Keratinocyte (primary cell): ENCODE results near the gene SNX12.

Source experiments
- CTCF ChIP-seq, 3 experiments: IDR thresholded peaks in 1 of 3; conservative IDR thresholded peaks in 1 of 3; optimal IDR thresholded peaks in 1 of 3; 2 replicates in 2 of 3; 3 replicates in 1 of 3; pipeline versions ENCODE3 to v1.5.1; 2011; ENCODE audit warnings: low read length in 3 of 3, mild to moderate bottlenecking in 3 of 3, moderate library complexity in 2 of 3, control low read depth in 1 of 3, inconsistent platforms in 1 of 3; ENCODE audit not compliant: insufficient read depth in 2 of 3; ENCODE audit errors: extremely low read depth in 1 of 3
- EZH2 ChIP-seq: IDR thresholded peaks from one replicate; pipeline ENCODE4 v1.6.1; 2012; ENCODE audit warnings: inconsistent platforms, mild to moderate bottlenecking, low read length, moderate library complexity

GRCh38 chrX:71095981-71096759 is 28.0 kb upstream of the SNX12 start:
- TF ChIP-seq CTCF (optimal IDR thresholded peaks at IDR 0.05 in 1 of 3, IDR thresholded peaks at IDR 0.05 in 1 of 3, conservative IDR thresholded peaks at IDR 0.05 in 1 of 3; ENCODE audit: extremely low read depth in 1 of 3, insufficient read depth in 2 of 3, low read length in 3 of 3) (no peak), EZH2 (no peak)
